Hypothalamus (tissue), 51 donors: ENCODE measurements around the gene RAB11FIP4.

Experiments
- DNase-seq, 51 donors: peaks; one replicate each; lab custom pipeline; 2025; lab: John Stamatoyannopoulos, UW

The RAB11FIP4 gene

GRCh38 chr17:31452101-31452500 lies 60.6 kb downstream of the RAB11FIP4 start:
- DNase-seq: no peak

DNA sequence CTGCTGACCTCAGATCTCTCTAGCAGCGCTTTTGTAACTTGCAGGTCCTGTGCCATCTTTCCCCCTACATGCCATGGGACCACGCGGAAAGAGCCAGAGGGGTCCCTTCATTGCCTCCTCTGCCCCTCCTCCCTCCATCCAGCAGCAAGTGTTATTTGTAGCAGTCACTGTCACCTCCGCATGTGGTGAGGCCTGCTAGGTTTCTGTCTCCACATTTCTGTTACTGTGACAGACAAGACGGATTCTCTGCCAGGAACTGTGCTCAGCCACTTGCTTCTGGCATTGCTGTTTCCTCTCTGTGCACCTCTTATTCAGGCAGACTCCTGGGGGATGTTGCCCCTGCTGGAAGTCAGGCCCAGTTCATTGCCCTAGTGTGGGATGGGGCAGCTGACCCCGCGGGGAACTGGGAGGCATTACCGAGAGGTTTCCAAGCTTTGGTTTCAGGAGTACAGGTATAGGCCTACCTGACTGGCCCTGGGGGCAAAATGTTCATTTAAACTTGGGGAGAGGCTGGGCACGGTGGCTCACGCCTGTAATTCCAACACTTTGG lies 61.2 kb downstream of the RAB11FIP4 start:
- DNase-seq: peak in 1 of 51 donors; percentile 19

GRCh38 chr17:31453896-31454295 lies 62.4 kb downstream of the RAB11FIP4 start:
- no peak for DNase-seq

DNA sequence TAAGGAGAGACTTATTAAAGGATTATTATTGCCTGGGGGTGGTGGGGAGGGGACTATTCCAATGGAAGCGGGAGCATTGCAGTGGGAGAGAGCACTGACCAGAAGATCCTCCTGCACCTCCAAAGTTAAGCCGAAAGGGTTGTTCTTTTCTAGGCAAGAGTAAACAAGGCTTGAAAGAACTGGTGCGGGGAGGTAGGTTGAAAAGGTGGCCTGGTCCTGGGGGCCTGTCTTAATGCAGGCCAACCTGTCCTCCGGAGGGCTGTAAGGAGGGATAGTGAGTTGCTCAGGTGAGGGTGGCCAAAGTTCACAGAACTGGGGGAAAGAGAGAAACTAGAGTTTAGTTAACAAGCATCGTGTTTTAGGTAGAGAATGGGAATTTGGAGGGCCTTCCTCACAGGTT lies 65.3 kb downstream of the RAB11FIP4 start:
- no peak for DNase-seq

- no peak for DNase-seq
Measured at GRCh38 chr17:31457391-31458234, 66.1 kb downstream of the RAB11FIP4 start.

DNA sequence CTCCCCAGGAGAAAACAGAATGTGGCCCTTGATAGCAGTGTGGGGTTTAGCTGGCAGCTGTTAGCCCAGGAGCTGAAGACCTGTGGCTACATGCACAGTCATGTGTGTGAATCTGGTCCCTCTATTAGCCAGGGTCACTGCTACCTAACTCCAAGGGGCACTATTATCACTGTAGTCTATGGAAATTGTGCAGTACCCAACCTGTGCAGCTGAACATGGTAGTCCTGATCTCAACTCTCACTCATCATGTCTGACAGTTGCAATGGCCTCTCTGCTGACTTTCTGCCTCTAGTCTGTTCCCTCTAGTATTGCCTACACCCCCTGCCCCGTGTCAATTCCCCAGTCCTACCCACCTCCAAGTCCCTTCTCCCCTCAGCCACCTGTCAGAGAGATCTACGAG lies 67.4 kb downstream of the RAB11FIP4 start:
- DNase-seq: no peak

DNA sequence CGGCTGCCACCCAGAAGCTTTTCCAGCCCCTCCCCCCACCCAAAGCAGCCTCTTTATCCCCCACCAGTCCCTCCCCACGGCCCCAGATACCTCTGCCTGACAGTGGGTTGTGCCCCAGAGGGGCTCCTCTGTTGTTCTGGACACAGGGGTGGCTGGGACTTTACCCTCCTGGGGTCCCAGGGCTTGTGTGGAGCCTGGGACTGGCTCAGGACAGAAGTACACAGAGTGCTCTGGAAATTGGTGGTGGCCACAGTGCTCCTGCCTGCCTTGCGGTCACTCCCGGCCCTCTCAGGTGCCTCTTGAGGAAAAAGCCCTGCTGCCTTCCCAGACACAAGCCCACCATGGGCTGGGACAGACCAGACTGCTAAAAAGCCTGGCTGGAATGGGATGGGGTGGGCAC lies 68.2 kb downstream of the RAB11FIP4 start:
- DNase-seq: no peak

DNA sequence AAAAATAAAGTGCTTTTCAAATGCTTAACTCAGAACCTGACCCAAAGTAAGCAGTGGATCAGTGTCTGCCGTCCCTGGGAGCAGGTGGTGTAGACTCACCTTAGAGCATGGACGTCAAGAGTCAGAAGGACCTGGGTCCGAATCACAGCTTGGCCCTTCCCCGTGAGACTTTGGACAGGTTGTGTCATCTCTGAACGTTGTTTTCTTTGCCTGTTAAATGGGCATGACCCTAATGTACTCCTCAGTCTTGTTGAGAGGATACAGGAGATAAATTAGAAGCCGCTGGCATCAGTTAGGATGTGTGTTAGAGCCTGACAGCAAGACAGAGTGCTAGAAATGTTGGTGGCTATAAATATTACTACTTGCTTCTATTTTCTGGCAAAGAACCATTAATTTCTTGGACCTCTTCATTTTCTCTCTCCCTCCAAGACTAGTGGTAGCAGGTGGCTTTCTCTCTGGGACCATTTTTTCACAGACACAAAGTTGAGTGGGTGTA lies 68.8 kb downstream of the RAB11FIP4 start:
- DNase-seq: no peak

DNA sequence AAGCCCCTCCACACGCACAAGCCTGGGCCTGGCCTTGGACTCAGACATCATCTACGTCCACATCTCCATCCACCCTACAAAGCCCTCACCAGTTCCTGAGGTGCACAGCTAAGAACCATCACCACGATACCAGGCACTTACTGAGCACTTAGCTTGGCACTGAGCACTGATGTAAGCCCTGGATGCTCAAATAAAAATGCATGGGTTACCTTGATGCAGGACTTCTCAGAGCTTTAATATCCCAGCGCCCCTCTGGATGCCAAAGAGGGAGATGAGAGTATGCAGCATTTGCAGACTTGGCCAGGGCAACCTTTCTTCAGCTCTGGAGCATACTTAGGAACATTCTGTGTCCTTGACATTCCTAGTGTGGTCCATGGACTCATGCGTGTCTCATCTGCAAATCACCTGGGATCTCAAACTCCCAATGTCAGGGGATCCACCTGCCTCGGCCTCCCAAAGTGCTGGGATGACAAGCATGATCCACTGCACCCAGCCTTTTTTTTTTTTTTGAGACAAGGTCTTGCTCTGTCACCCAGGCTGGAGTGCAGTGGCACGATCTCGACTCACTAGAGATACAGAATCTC lies 69.8 kb downstream of the RAB11FIP4 start:
- DNase-seq: no peak

- no peak for DNase-seq
Measured at GRCh38 chr17:31462261-31462660, 70.8 kb downstream of the RAB11FIP4 start.

GRCh38 chr17:31466096-31466760 lies 74.8 kb downstream of the RAB11FIP4 start:
- DNase-seq: no peak

DNA sequence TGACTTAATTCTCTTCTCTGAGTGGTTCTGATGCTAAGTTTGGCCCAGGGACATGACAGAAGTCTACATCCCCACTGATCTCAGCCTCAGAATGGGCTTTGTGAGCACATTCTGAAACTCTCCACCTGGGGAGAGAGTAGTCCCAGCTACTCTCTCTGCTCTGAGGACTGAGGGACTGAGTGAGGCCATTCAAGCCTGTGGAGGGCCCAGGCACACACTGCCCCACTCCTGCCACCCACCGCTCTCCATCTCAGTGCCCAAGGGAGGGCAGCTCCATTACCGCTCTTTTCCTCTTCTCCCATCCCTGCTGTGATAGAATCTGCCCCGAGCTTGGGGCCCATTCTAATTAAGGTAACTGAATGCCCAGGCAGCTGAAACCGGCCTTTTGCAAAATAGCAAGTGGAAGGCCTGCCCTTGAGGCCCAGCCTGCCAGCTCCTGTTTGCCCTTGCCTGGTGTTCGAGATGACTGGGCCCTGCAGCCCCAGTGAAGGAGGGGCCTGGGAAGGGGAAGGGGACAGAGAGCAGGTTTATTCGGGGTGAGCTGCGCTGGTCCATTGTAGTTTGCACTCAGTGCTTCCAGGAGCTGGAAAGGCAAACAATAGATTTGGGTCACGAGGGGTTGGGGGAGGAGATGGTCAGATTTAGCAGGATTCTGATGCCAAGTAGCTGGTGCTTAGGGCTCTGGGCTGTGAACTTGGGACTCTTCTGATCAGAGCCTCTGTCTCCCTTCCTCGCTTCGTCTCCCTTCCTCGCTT lies 76.2 kb downstream of the RAB11FIP4 start:
- DNase-seq: peak in 44 of 51 donors; percentile 14 to 85 (median 61)

- DNase-seq: no peak
Measured at GRCh38 chr17:31469959-31470358, 78.5 kb downstream of the RAB11FIP4 start.

DNA sequence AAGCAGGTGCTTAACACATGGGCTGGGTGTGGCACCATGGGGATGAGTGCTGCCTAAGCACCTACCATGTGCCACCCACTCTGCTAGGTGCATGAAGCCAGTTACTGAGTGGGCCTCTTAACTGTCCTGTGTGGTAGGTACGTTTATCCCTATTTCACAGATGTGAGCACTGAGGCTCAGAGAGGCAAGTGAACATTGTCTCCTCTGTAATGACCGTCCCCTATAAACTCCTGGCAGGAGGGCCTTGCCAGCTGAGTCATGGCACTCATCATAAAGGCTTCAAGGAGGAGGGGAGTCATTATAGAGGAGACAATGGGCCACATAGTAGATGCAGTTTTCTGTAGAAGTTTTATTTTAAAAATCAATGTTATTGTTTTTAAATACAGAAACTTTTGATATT lies 79.1 kb downstream of the RAB11FIP4 start:
- no peak for DNase-seq

DNA sequence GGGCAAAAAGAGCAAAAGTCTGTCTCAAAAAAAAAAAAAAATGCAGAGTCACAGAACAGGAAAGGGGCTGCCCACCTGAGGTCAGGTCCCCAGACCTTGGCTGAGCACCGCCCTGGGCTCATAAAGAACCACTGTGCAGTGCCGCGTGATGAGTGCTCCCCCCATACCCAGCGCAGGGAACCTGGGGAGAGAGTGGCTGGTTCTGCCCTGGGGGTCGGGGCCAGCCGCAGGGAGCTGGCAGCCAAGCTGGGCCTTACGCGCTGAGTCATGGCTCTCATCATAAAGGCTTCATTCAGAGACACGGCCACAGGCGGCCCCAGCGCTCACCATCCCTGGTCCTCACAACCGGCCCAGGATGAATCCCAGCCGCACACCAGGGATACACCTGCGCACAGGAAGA lies 80.7 kb downstream of the RAB11FIP4 start:
- peak in 35 of 51 donors; percentile 6 to 74 (median 42) for DNase-seq

GRCh38 chr17:31475378-31476162 lies 84.1 kb downstream of the RAB11FIP4 start:
- DNase-seq: peak in 4 of 51 donors; percentile 10 to 18 (median 14)

- peak in 4 of 51 donors; percentile 6 to 29 (median 21) for DNase-seq
Measured at GRCh38 chr17:31476525-31477416, 85.3 kb downstream of the RAB11FIP4 start.

GRCh38 chr17:31477417-31478055 lies 86.1 kb downstream of the RAB11FIP4 start:
- no peak for DNase-seq
